Umbilical cord (tissue), 2 donors: Measurements from ENCODE around the gene TRIM59. TPM values are rescaled to one million over a fixed set of nuclear protein-coding genes. Genes with fewer than 3 reads are reported as not detected.

Experiments used
- DNase-seq: peaks from one replicate; pipeline ENCODE4 v3.0.0-alpha.2; 2015; ENCODE audit warnings: low spot score
- total RNA-seq: library from RNA; depleted of rRNA; stranded (reverse); fragments of >200 nt; gene quantifications from one replicate; pipeline ENCODE4 v1.2.3, GENCODE V29; 2014; ENCODE audit warnings: low replicate concordance; ENCODE audit not compliant: insufficient read depth

TRIM59 gene
- total RNA-seq, 1 donor from 2014 or later = 20.2 TPM

DNA sequence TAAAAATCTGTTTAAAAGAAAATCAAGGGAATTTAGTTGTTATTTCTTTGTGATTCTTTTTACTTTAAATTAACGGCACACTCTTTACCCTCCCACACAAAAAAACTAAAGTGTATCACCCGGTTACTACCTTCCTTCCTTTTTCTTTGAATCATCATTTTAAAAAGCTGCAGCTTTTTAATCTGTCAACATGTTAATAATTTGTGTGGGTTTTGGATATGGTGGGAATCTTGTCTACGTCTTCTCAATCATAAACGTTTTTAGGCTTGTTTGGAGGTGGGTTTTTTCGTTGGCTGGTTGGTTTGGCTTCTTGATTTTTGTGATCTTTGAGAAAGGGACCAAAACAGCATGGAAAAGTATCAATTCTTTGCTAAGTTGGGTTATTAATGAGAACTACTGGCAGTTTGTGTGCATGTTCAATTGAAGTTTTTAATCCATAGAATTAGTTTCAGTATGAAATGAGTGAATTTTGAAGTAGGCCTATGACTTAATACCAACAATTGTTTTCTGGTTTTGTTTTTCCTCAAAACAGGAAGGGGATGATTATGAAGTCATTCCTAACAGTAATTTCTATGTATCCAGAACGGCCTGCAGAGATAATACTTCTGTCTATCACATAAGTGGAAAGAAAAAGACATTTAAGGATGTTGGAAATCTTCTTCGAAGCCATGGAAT, 45.7 kb downstream of the TRIM59 start:
- no peak for DNase-seq

DNA sequence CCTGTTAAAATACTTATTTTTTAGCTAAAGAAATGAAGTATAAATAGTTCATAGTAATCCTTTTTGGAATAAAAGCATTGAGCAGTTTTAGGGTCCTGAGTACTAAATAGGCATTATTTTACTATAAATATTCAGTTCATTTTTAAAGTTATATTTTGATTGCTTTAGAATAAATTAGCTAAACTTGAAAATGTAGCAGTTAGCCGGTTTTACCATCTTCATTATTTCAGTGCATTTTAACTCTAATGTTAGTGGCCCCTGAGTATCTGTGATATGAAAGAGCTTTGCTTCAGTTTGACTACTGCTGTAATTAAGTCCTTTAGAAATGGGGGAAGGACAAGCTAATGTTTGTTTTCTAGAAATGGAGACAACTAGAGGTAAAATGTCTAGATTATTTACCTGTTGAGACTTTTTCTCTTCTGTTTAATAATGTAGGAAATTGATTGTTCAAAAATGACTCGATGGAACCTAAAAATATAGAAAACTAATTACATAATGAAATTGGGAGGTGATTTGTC, 46.5 kb downstream of the TRIM59 start:
- no peak for DNase-seq

DNA sequence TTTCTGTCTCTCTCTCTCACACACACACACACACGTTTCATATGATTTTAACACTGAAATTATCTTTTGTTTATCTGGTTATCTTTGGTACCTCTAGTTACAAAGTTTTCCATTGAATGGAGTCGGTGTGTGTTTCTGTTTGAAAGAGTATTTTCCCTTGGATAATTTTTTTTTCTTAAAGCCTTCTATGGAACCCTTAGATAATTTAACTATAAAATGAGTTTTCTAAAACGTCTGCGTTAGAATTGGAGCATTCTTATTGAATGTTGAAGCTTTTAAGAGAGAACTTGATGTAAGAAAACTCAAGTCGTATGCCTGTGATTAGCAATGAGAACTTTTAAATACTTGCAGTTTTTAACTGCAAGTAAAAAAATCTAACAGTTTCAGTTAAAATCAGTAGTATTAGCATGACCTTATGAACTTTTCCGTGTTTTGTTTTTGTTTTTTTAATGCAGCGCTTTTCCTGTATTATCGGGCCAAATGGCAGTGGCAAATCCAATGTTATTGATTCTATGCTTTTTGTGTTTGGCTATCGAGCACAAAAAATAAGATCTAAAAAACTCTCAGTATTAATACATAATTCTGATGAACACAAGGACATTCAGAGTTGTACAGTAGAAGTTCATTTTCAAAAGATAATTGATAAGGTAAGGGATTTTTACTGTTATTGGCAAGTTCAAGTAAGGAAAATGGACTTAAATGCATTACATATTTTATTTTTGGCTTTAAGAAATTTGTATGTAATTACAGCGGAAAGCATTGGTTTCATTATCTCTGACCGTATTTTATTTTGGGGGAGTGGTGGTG, 47.2 kb downstream of the TRIM59 start:
- DNase-seq = no peak

DNA sequence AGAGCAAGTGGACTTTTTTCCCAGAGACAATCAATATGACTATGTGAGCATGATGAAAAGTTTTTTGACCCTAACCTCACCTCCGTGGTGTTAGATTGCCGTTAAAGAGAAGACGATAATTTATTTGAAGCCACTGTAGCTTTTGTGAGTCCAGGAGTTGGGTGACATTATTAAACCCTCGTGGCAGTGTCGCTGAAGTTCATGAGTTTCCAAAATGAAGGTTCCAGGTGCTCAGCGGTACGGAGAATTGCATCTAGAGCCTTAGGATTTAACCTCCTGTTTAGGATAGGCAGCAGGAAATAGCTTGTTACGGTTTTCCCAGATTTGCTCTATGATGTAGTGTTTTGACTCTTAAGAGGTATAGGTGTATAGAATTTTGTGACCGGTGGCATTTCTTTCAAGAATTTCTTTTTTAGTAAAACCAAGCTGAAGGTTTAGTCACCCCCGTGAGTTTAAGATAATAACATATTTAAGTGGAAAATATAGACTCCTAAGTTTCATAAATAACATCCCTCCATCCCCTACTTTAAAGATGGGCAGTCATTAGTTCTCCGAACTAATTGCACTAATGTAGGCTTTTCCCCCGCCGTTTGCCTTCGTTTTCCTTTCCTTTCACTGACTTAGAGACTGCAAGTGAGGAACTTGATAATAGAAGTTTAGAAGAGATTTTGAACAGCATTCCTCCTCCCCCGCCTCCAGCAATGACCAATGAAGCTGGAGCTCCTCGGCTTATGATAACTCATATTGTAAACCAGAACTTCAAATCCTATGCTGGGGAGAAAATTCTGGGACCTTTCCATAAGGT, 48.1 kb downstream of the TRIM59 start:
- peak; percentile 70 for DNase-seq

DNA sequence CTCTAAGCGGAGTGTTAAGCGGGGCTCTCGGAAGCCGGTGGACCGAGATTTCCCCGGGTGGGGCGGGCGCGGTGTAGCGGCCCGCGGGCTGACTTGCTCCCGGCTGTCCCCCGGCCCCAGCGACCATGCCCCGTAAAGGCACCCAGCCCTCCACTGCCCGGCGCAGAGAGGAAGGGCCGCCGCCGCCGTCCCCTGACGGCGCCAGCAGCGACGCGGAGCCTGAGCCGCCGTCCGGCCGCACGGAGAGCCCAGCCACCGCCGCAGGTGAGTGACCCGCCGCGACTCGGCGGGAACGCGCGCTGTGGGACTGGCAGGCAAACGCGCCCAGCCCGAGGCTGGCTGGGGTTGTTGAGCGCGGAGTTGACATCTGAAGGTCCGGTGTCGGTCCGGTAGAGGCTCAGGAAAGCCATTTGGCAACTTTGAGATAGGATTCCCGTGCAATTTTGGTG, 48.9 kb downstream of the TRIM59 start:
- DNase-seq = peak; percentile 7

DNA sequence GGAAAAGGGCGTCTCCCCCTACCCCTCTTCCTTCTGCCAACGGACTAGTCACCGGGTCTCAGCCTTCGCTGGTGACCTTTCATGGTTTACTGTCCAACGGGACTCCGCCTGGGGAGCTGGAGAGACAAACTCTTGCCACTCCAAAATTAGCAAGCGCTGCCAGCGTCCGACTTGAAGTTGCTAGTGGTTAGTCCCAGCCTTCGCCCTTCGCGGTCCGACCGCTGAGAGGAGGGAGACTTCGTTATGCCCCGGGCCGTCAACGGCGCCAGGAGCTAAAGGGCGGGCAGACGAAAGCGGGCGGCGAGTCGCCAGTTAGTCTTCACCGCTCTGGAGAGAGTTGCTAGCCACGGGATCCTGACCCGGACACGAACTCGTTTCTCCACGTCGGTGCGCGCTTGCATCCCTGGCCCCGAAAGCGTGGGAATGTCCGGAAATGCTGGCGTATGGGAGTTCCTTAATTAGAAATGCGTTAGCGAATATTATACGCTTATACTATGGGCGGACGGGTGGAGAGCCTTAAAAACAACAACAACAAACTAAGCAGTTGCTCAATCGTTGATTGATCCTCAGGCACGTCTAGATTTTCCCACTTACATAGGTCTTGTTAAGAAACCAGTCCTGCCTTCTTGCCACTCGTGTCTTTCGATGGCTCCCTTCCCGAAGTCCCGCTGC, 49.4 kb downstream of the TRIM59 start:
- DNase-seq = peak; percentile 48

DNA sequence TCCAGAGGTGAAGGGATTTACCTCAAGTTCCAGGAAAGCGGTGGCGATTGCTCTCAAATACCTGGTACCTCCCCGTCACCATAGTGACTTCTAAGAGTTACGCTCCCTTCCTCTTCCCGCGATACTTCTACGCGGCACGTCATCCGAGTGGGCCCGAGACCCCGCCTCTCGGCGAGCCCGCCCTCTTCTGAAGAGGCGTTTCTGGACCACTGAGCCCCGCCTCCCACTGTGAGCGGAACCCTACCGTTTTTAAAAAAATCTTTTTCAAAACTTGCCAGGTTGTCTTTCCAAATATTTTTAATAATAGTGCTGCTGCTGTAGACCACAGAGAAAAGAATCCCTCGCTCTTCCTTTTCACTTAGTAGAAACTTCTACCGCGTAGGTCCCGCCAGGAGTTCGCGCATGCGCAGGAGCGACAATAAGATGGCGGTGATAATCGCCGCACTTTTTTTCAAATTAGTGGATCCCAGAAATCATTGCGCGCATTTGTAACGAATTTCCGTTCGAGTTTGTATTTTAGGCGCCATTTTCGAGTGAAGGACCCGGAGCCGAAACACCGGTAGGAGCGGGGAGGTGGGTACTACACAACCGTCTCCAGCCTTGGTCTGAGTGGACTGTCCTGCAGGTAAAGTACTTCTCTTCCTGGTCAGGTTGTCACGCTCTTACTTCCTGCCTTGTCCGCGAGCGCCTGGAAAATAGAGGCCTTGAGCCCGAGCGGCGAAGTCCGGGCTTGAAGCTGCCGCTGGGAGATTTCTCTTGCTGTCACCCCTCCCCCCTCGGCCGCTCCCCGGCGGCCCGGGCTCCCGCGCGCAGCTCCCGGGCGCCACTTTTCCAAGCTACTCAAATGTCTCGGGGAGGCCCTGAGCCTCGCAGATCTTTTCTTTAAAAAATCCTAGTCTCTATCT, 50.2 kb downstream of the TRIM59 start, which contains the start of the genes IFT80 and SMC4:
IFT80 (minus strand) TSS at position 101 of the 905 bp plus-strand sequence. CDS start 14,625 bp downstream, outside the sequence.
SMC4 (plus strand) TSS at position 526 of the 905 bp plus-strand sequence. CDS start 1,177 bp downstream, outside the sequence.
- peak; percentile 98 for DNase-seq

DNA sequence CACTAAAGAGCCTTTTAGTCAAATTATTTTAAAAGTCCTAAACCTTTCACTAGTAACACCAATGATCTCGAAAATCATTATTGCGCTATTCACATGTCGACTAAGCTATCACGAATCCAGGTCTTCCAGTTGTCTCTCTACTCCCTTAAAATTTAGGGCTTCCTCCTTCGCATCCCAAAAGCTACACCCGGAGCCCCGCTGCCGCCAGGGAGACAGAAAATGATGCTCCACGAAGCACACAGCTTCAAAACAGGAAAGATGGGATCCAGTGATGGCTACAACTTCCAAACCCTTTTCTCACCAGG, 50.8 kb downstream of the TRIM59 start:
- DNase-seq = no peak

DNA sequence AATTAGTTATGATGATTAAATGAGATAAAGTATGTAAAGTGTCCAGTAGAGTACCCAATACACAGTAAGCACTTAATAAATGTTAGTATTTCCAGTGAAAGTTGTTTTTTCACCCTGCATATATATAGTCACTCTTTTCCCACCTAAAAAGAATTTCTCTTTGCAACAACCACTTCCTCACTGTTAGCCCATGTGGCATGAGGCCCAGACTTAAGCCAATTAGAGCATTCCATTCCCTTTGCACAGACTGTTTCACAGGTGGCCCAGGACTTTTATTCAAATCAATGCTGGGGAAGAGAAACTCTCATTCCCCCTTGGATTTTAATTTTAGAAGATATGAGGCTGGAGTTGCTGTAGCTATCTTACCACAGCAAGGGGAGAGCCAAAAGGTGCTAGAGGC, 54.3 kb downstream of the TRIM59 start:
- DNase-seq = no peak

DNA sequence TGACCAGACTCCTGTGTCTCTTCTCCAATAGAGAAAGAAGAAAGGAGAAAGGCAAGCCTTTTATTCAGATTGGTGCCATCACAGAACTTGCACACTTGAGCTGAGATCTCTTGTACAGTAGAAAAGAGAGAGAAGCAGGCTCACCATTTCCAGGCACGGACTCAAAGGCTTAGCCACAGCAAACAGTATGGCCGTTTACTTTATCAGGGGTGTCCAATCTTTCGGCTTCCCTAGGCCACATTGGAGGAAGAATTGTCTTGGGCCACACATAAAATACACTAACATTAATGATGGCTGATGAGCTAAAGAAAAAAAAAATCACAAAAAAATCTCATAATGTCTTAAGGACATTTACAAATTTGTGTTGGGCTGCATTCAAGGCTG, 55.6 kb downstream of the TRIM59 start:
- DNase-seq = no peak

DNA sequence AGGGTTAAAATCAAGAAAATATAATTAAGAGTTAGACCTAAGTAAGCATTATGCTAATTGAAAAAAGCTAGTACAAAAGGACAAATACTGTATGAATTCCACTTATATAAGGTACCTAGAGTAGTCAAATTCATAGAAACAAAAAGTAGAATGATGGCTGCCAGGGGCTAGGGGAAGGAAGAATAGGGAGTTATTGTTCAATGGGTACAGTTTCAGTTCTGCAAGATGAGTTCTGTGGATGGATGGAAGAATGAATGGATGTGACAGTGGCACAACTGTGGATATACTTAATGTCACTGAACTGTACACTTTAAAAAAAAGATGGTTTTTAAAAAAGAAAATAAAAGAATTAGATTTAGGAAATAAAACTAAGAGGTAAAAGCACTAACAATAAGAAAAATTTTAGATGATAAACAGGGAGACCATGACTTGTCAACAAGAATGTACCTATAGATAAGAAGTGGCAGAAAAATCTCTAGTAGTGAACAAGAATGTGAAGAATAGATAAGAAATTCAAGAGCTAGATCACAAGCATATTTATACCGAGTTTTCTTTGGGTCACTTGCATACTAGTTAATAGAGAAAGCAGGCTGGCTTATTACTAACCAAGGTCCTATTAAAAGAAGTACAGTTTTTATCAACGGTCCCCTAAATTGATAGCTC, 56.1 kb downstream of the TRIM59 start:
- no peak for DNase-seq

DNA sequence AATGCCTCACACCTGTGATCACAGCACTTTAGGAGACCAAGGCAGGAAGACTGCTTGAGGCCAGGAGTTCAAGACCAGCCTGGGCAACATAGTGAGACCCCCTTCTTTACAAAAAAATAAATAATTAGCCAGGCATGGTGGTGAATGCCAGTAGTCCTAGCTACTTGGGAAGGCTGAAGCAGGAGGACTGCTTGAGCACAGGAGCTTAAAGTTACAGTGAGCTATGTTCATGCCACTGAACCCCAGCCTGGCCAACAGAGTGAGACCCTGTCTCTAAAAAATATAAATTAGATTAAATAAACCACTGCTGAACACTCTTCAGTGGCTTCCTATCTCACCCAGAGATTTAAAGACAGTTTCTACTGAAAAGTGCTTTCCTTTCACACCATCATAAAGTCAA, 56.8 kb downstream of the TRIM59 start:
- no peak for DNase-seq

DNA sequence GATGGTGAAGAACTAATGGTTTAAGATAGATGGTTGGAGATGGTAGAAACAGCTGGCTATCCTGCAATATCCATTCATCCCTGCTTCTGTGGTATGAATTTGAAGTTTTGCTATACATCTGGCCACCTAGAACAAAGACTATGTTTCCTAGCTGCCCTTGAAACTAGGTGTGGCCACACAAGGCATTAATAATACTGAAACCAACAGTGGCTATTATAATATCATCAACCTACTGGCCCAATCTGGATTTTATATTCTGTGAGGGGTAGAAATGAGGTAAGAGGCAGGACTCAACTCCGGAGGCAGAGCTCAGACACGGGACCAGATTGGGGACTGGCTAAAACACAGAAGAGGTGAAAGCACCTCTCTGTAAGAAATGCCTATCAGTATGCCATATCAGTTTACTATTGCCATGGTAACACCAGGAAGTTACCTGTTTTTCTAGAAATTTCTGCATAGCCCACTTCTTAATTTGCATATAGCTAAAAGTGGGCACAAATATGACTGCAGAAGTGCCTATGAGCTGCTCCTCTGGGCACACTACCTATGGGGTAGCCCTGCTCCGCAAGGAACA, 58.9 kb downstream of the TRIM59 start:
- no peak for DNase-seq

Other genes starting within 250 kb of the TRIM59 start
- 2.6 TPM for gene C3orf80, start 224.4 kb downstream of the TRIM59 start, total RNA-seq
- gene IFT80, start 50.6 kb downstream of the TRIM59 start, total RNA-seq = 120 TPM
- gene SMC4, start 50.1 kb downstream of the TRIM59 start, total RNA-seq = 64.3 TPM
- 29.9 TPM for gene KPNA4, start 115.8 kb upstream of the TRIM59 start, total RNA-seq
- 1.9 TPM for gene ARL14, start 227.4 kb upstream of the TRIM59 start, total RNA-seq